Brain microvascular endothelial cell (primary cell): ENCODE data around the gene ZNRF1.

Experiments
- DNase-seq: peaks from one replicate; pipeline ENCODE4 v3.0.0-alpha.2; 2020
- H3K27ac ChIP-seq: fragments of 250-450 bp; sonication (Bioruptor Pico); 2 replicates; pipeline ENCODE4 v1.5.1; 2020; ENCODE audit warnings: mild to moderate bottlenecking, moderate library complexity
- H3K27me3 ChIP-seq: fragments of 250-450 bp; sonication (Bioruptor Pico); replicated peaks from 2 replicates; pipeline ENCODE4 v1.5.1; 2020; ENCODE audit warnings: mild to moderate bottlenecking
- H3K36me3 ChIP-seq: fragments of 250-450 bp; sonication (Bioruptor Pico); replicated peaks from 2 replicates; pipeline ENCODE4 v1.5.1; 2020; ENCODE audit warnings: mild to moderate bottlenecking
- H3K4me3 ChIP-seq: 2 replicates; pipeline ENCODE4 v1.5.1; 2011; ENCODE audit warnings: low read depth, mild to moderate bottlenecking, control low read depth, low read length, moderate library complexity
- in situ Hi-C: cut with HindIII; loops from 2 replicates; pipeline ENCODE4 v1.10.0; 2017; ENCODE audit warnings: low sequenced_read_pairs, low pct_ligation_motif_present
- TF ChIP-seq, protein P1 (sequence below): IDR thresholded peaks from 2 replicates; pipeline ENCODE4 v1.5.1; 2011; ENCODE audit warnings: low read depth, mild to moderate bottlenecking, moderate library complexity, low read length, control low read depth, inconsistent platforms; ENCODE audit errors: missing control alignments

ZNRF1 gene

DNA sequence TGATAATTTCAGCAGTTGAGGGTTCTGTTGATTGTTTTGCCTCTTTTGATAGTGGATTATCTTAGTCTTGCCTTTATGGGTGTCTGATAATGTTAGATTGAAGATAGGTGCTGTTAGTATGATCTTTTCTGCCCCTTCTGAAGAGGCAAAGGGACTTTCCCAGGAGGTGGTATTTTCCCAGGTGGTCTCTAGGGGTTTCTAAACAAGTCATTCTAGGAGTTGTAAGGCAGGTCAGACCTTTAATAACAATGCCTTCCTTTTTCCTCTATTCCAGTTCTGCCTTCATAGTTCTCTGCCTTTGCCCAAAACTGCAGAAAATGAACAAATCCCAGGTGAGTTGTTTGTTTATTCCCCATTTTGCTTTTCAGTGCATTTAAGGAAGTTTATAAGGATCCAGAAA, 153.8 kb downstream of the ZNRF1 start:
- in situ Hi-C loops, result no loop called here

DNA sequence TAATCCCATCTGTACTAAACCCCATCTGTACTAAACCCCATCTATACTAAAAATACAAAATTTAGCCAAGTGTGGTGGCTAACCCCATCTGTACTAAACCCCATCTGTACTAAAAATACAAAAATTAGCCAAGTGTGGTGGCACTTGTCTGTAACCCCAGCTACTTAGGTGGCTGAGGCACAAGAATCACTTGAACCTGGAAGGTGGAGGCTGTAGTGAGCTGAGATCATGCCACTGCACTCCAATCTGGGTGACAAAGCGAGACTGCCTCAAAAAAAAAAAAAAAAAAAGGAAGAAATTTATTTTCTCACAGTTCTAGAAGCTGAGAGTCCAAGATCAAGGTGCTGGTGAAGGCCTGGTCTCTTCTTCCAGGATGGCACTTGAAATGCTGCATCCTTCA, 161.6 kb downstream of the ZNRF1 start:
- DNase-seq, result no peak
- TF ChIP-seq, protein P1, sequence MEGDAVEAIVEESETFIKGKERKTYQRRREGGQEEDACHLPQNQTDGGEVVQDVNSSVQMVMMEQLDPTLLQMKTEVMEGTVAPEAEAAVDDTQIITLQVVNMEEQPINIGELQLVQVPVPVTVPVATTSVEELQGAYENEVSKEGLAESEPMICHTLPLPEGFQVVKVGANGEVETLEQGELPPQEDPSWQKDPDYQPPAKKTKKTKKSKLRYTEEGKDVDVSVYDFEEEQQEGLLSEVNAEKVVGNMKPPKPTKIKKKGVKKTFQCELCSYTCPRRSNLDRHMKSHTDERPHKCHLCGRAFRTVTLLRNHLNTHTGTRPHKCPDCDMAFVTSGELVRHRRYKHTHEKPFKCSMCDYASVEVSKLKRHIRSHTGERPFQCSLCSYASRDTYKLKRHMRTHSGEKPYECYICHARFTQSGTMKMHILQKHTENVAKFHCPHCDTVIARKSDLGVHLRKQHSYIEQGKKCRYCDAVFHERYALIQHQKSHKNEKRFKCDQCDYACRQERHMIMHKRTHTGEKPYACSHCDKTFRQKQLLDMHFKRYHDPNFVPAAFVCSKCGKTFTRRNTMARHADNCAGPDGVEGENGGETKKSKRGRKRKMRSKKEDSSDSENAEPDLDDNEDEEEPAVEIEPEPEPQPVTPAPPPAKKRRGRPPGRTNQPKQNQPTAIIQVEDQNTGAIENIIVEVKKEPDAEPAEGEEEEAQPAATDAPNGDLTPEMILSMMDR, result no peak
- no peak overlapping the region for H3K27ac ChIP-seq
- in situ Hi-C loops, result no loop called here
- H3K4me3 ChIP-seq, result no peak overlapping the region
- peaks cover 2% of the 10 kb centered on the region for H3K36me3 ChIP-seq
- H3K27me3 ChIP-seq, result no peaks in the 10 kb centered on the region

More for the DNA sequence above, 153.8 kb downstream of the ZNRF1 start:
- H3K27ac ChIP-seq, result no peak overlapping the region
- H3K36me3 ChIP-seq, result peaks cover 10% of the 10 kb centered on the region
- TF ChIP-seq, protein P1, result no peak
- DNase-seq, result no peak
- H3K27me3 ChIP-seq, result no peaks in the 10 kb centered on the region
- H3K4me3 ChIP-seq, result no peak overlapping the region
